Stimulated activated memory B cell treated with anti-CD40 and anti-IgM and Interleukin-4, amounts not matched to agents 10 μg/mL and 1 μg/mL and 100 μg/mL, for 72 hours (primary cell): ENCODE data around the gene PAK2.

Source experiments
- ATAC-seq: fragments of 150-1000 bp; cut with Tn5 transposase; 2 replicates; pipeline ENCODE4 v1.10.0; 2021
- H3K27ac Mint-ChIP-seq: one replicate; pipeline ENCODE4 v1.8.0; 2022; ENCODE audit warnings: mild to moderate bottlenecking, mixed read lengths
- H3K27me3 Mint-ChIP-seq: one replicate; pipeline ENCODE4 v1.8.0; 2022; ENCODE audit warnings: mixed read lengths
- H3K36me3 Mint-ChIP-seq: one replicate; pipeline ENCODE4 v1.8.0; 2022; ENCODE audit warnings: mixed read lengths
- H3K4me1 Mint-ChIP-seq: one replicate; pipeline ENCODE4 v1.8.0; 2022; ENCODE audit warnings: mixed read lengths
- H3K4me3 Mint-ChIP-seq: one replicate; pipeline ENCODE4 v1.8.0; 2022; ENCODE audit warnings: mild to moderate bottlenecking, moderate library complexity, mixed read lengths
- H3K9me3 Mint-ChIP-seq: one replicate; pipeline ENCODE4 v1.8.0; 2022; ENCODE audit warnings: mixed read lengths

The PAK2 gene

GRCh38 chr3:196739671-196740480 lies at the start of gene PAK2:
Gene PAK2, plus strand, starts transcription at chr3:196739857. Its CDS starts 42,790 bp downstream, at chr3:196782647.
- H3K27ac Mint-ChIP-seq = peak within 1 kb of the TSS; percentile 96
- peak; percentile 96 for ATAC-seq
- H3K4me1 Mint-ChIP-seq = peaks cover 14% of the 10 kb centered on the region
- H3K9me3 Mint-ChIP-seq = peaks cover 3% of the 10 kb centered on the region
- peak within 1 kb of the TSS; percentile 100 for H3K4me3 Mint-ChIP-seq
- no peaks in the 10 kb centered on the region for H3K27me3 Mint-ChIP-seq
- H3K36me3 Mint-ChIP-seq = peaks cover 22% of the 10 kb centered on the region

DNA sequence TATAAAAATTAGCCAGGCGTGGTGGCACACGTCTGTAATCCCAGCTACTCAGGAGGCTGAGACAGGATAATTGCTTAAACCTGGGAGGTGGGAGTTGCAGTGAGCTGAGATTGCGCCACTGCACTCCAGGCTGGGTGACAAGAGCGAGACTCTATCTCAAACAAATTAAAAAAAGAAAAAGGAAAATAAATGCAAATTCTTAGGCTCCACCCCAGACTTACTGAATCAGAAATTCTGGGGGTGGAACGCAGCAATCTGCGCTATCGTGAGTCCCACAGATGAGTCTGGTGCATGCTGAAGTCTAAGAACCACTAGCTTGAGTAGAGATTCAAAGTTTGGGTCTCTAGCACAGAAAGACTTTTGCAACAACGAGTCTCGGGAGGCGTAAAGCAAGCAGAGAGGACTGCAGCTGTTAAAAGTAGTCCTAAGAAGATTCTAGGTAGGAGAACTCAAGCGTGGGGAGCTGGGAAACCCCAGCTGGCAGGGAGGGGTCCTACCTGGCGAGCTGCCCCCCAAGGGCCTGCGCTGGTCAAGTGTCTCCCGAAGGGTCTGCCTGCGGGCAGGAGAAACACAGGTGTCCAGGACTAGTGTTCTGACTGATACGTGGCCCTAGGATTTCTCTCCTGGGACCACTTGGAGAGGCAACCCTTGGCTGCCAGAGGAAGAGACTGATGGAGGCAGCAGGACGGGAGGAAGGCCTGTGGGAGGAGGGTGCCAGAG lies 49.6 kb upstream of the PAK2 start:
- Mint-ChIP-seq H3K27me3 (no peaks in the 10 kb centered on the region), H3K27ac (no peak overlapping the region), H3K4me1 (peaks cover 39% of the 10 kb centered on the region), H3K9me3 (no peaks in the 10 kb centered on the region), H3K4me3 (no peak overlapping the region), H3K36me3 (no peaks in the 10 kb centered on the region)
- ATAC-seq = no peak

DNA sequence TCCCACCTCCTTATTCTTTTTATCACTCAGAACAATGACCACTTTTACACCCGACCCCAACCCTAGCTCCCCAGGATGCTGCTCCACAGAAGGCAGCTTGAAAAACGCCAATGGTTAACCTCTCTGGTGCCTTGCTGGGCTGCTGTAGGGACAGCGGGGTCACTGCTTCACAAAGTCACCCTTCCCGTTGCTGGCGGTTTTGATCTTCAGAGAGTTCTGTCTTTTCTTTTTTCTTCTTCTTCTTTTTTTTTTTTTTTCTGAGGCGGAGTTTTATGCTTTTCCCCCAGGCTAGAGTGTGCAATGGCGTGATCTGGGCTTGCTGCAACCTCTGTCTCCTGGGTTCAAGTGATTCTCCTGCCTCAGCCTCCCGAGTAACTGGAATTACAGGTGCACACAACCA lies 48.3 kb upstream of the PAK2 start:
- no peaks in the 10 kb centered on the region for H3K9me3 Mint-ChIP-seq
- H3K4me1 Mint-ChIP-seq = peaks cover 33% of the 10 kb centered on the region
- no peaks in the 10 kb centered on the region for H3K27me3 Mint-ChIP-seq
- no peak overlapping the region for H3K27ac Mint-ChIP-seq
- ATAC-seq = no peak
- H3K4me3 Mint-ChIP-seq = no peak overlapping the region
- H3K36me3 Mint-ChIP-seq = no peaks in the 10 kb centered on the region

GRCh38 chr3:196694202-196694638 lies 45.4 kb upstream of the PAK2 start:
- Mint-ChIP-seq H3K36me3 (no peaks in the 10 kb centered on the region), H3K27me3 (no peaks in the 10 kb centered on the region), H3K9me3 (no peaks in the 10 kb centered on the region), H3K27ac (no peak overlapping the region), H3K4me1 (peaks cover 28% of the 10 kb centered on the region), H3K4me3 (no peak overlapping the region)
- ATAC-seq = no peak

DNA sequence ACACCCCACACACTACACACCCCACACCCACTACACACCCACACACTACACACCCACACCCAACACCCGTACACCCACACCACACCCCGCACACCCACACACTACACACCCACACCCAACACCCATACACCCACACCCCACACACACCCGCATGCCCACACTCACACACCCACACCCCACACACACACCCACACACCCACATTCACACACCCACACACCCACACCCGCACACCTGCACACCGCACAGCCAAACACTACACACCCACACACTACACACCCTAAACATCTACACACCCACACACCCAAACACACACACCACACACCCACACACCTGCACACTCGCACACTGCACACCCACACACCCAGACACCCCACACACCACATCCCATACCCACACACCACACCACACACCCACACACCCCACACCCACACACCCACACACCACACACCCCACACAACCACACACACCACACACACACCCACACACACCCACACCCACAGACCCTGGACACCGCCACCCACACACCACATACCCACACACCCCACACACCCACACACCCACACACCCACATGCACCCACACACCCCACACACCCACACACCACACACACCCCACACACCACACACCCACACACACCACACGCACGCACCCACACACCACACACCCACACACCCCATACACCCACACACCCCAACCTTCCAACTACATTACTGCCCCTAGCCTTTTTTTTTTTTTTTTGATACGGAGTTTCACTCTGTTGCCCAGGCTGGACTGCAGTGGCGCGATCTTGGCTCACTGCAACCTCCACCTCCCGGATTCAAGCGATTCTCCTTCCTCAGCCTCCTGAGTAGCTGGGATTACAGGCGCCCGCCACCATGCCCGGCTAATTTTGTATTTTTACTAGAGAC lies 44.5 kb upstream of the PAK2 start:
- peaks cover 23% of the 10 kb centered on the region for H3K4me1 Mint-ChIP-seq
- no peaks in the 10 kb centered on the region for H3K9me3 Mint-ChIP-seq
- H3K27me3 Mint-ChIP-seq = no peaks in the 10 kb centered on the region
- H3K4me3 Mint-ChIP-seq = peak overlapping the region; percentile 34
- ATAC-seq = peak; percentile 76
- H3K27ac Mint-ChIP-seq = peak overlapping the region; percentile 81
- H3K36me3 Mint-ChIP-seq = no peaks in the 10 kb centered on the region

DNA sequence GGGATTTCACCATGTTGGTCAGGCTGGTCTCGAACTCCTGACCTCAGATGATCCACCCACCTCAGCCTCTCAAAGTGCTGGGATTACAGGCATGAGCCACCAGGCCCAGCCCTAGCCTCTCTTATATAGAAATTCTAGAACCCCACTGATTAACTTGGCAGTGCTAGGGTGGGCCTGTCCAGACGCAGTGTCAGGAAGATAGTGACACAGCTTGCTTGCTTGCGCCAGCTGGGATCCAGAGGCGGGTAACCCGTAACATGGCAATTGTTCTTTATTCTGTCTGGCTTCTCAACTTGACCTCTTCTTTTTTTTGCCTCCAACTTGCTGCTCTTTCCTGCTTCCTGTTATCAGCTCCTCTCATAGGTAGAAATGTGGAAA lies 43.8 kb upstream of the PAK2 start:
- no peaks in the 10 kb centered on the region for H3K27me3 Mint-ChIP-seq
- H3K36me3 Mint-ChIP-seq = no peaks in the 10 kb centered on the region
- no peak for ATAC-seq
- H3K27ac Mint-ChIP-seq = peak overlapping the region; percentile 81
- H3K9me3 Mint-ChIP-seq = no peaks in the 10 kb centered on the region
- H3K4me1 Mint-ChIP-seq = peaks cover 21% of the 10 kb centered on the region
- H3K4me3 Mint-ChIP-seq = peak overlapping the region; percentile 34

DNA sequence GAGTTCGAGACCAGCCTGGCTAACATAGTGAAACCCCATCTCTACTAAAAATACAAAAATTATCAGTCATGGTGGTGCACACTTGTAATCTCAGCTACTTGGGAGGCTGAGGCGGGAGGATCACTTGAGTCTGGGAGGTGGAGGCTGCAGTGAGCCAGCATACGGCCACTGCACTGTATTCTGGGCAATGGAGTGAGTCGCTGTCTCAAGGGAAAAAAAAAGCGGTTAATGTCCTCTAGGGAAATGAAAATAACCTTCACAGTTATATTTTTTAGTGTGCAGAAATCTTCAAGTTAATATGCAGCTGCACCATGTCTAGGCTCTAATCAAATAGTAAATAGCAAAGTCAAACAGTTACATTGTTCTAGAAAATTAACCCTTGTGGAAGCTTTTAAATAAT lies 42.4 kb upstream of the PAK2 start:
- no peak overlapping the region for H3K27ac Mint-ChIP-seq
- ATAC-seq = peak; percentile 44

GRCh38 chr3:196699749-196700148 lies 39.9 kb upstream of the PAK2 start:
- Mint-ChIP-seq H3K4me3 (no peak overlapping the region), H3K36me3 (no peaks in the 10 kb centered on the region), H3K27me3 (no peaks in the 10 kb centered on the region), H3K4me1 (peaks cover 21% of the 10 kb centered on the region), H3K27ac (no peak overlapping the region), H3K9me3 (no peaks in the 10 kb centered on the region)
- ATAC-seq = no peak

More for the DNA sequence above, 42.4 kb upstream of the PAK2 start:
- H3K27me3 Mint-ChIP-seq = no peaks in the 10 kb centered on the region
- peaks cover 21% of the 10 kb centered on the region for H3K4me1 Mint-ChIP-seq
- no peak overlapping the region for H3K4me3 Mint-ChIP-seq
- H3K36me3 Mint-ChIP-seq = no peaks in the 10 kb centered on the region
- no peaks in the 10 kb centered on the region for H3K9me3 Mint-ChIP-seq

- H3K36me3 Mint-ChIP-seq = no peaks in the 10 kb centered on the region
- H3K9me3 Mint-ChIP-seq = no peaks in the 10 kb centered on the region
- ATAC-seq = no peak
- no peak overlapping the region for H3K4me3 Mint-ChIP-seq
- no peaks in the 10 kb centered on the region for H3K27me3 Mint-ChIP-seq
- no peak overlapping the region for H3K27ac Mint-ChIP-seq
- peaks cover 11% of the 10 kb centered on the region for H3K4me1 Mint-ChIP-seq
Observed at GRCh38 chr3:196700801-196701200, 38.9 kb upstream of the PAK2 start.

GRCh38 chr3:196706327-196706726 lies 33.3 kb upstream of the PAK2 start:
- Mint-ChIP-seq H3K4me1 (peaks cover 12% of the 10 kb centered on the region), H3K9me3 (no peaks in the 10 kb centered on the region), H3K27ac (no peak overlapping the region), H3K27me3 (no peaks in the 10 kb centered on the region), H3K4me3 (no peak overlapping the region), H3K36me3 (peaks cover 8% of the 10 kb centered on the region)
- no peak for ATAC-seq

GRCh38 chr3:196706731-196707130 lies 32.9 kb upstream of the PAK2 start:
- Mint-ChIP-seq H3K9me3 (no peaks in the 10 kb centered on the region), H3K36me3 (peaks cover 8% of the 10 kb centered on the region), H3K4me3 (no peak overlapping the region), H3K27me3 (no peaks in the 10 kb centered on the region), H3K27ac (no peak overlapping the region), H3K4me1 (peaks cover 16% of the 10 kb centered on the region)
- ATAC-seq = no peak

DNA sequence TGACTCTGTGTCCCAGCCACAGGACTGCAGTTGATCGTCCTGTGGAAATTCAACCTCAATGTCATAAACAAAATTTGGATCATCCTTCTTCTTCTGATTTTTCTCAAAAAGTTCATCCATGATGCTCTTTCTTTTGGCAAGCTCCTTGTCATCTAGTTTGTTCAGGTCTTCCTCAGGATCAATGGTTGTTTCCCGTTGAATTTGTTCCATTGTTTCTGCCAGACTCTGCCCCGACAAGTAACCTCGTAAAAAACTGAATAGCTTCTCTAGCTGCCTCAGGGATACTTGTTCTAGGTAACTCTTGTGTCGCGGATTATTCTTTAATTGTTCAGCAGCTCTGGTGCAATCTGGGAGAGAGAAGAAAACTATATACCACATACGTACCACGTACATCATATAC lies 32.1 kb upstream of the PAK2 start:
- no peak for ATAC-seq
- peaks cover 8% of the 10 kb centered on the region for H3K36me3 Mint-ChIP-seq
- H3K9me3 Mint-ChIP-seq = no peaks in the 10 kb centered on the region
- H3K4me3 Mint-ChIP-seq = no peak overlapping the region
- H3K4me1 Mint-ChIP-seq = peaks cover 18% of the 10 kb centered on the region
- no peaks in the 10 kb centered on the region for H3K27me3 Mint-ChIP-seq
- H3K27ac Mint-ChIP-seq = no peak overlapping the region

DNA sequence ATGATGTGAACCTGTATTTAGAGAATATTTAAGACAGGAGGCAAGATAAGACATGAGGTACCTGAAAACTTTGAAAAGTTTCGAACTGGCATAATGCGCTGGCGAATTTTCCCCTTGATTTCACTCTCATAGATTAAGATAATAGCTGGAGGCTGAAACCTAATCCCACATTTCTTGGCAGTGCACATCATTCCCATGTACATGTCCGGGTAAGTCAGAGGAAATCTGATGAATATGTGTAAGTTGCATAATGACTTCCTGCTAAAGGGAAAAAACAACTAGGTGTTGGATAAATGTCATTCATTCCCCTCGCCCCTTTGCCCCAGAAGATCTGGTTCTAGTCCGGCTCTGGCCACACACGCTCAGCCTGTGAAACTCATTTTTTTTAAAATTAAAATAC lies 31.2 kb upstream of the PAK2 start:
- Mint-ChIP-seq H3K27me3 (no peaks in the 10 kb centered on the region), H3K36me3 (peaks cover 8% of the 10 kb centered on the region), H3K27ac (no peak overlapping the region), H3K9me3 (no peaks in the 10 kb centered on the region), H3K4me3 (no peak overlapping the region), H3K4me1 (peaks cover 18% of the 10 kb centered on the region)
- no peak for ATAC-seq

- peaks cover 8% of the 10 kb centered on the region for H3K36me3 Mint-ChIP-seq
- ATAC-seq = peak; percentile 91
- peak within 1 kb of the TSS; percentile 99 for H3K27ac Mint-ChIP-seq
- H3K4me1 Mint-ChIP-seq = peaks cover 18% of the 10 kb centered on the region
- H3K9me3 Mint-ChIP-seq = no peaks in the 10 kb centered on the region
- peak within 1 kb of the TSS; percentile 89 for H3K4me3 Mint-ChIP-seq
- no peaks in the 10 kb centered on the region for H3K27me3 Mint-ChIP-seq
Observed at GRCh38 chr3:196711838-196712513, 27.7 kb upstream of the PAK2 start, which contains the start of the genes CEP19 and PIGX. Gene CEP19, minus strand, starts transcription at chr3:196712250. Its CDS starts 3,593 bp downstream, at chr3:196708657. Gene PIGX, plus strand, starts transcription at chr3:196712377.
